HG03159 (cell line): ENCODE data around the gene OR52E5.

ENCODE experiments used
- ATAC-seq: cut with Tn5 transposase; IDR thresholded peaks from one replicate; pipeline ENCODE4 v1.9.1; 2021; ENCODE audit warnings: mild to moderate bottlenecking, moderate library complexity; ENCODE audit not compliant: unreplicated experiment

The OR52E5 gene

GRCh38 chr11:5892908-5893307 is at the start of gene OR52E5:
Gene OR52E5 (plus strand): TSS chr11:5893208. CDS start chr11:5900777, 7,569 bp downstream.
- no peak for ATAC-seq

GRCh38 chr11:5846701-5847100 is 46.3 kb upstream of the OR52E5 start:
- ATAC-seq, result no peak

- ATAC-seq, result no peak
Observed at GRCh38 chr11:5847711-5848110, 45.3 kb upstream of the OR52E5 start.

GRCh38 chr11:5851002-5851401 is 42.0 kb upstream of the OR52E5 start:
- no peak for ATAC-seq

- ATAC-seq, result no peak
Observed at GRCh38 chr11:5857590-5857989, 35.4 kb upstream of the OR52E5 start, which contains the start of gene OR52E8. Gene OR52E8 (minus strand): TSS chr11:5857690. CDS start chr11:5857690, 0 bp downstream.

- ATAC-seq, result no peak
Observed at GRCh38 chr11:5865826-5866225, 27.2 kb upstream of the OR52E5 start.

- no peak for ATAC-seq
Observed at GRCh38 chr11:5878564-5878963, 14.4 kb upstream of the OR52E5 start.

- no peak for ATAC-seq
Observed at GRCh38 chr11:5880329-5880728, 12.7 kb upstream of the OR52E5 start, which contains the start of gene OR52E4. Gene OR52E4 (plus strand): TSS chr11:5880629. CDS start chr11:5884293, 3,664 bp downstream.

- ATAC-seq, result no peak
Observed at GRCh38 chr11:5881756-5882155, 11.3 kb upstream of the OR52E5 start.

GRCh38 chr11:5887172-5887571 is 5.8 kb upstream of the OR52E5 start:
- ATAC-seq, result no peak

GRCh38 chr11:5887661-5888060 is 5.3 kb upstream of the OR52E5 start:
- ATAC-seq, result no peak

- no peak for ATAC-seq
Observed at GRCh38 chr11:5891216-5891800, 1.7 kb upstream of the OR52E5 start.

GRCh38 chr11:5899534-5899933 is 6.5 kb downstream of the OR52E5 start:
- ATAC-seq, result no peak

- ATAC-seq, result no peak
Observed at GRCh38 chr11:5910540-5910939, 17.5 kb downstream of the OR52E5 start.

- peak; percentile 87 for ATAC-seq
Observed at GRCh38 chr11:5922749-5923426, 29.9 kb downstream of the OR52E5 start.

GRCh38 chr11:5923427-5923776 is 30.4 kb downstream of the OR52E5 start:
- peak; percentile 35 for ATAC-seq

- ATAC-seq, result no peak
Observed at GRCh38 chr11:5923794-5924193, 30.8 kb downstream of the OR52E5 start.

- ATAC-seq, result no peak
Observed at GRCh38 chr11:5928271-5928670, 35.3 kb downstream of the OR52E5 start.

- ATAC-seq, result no peak
Observed at GRCh38 chr11:5928811-5929210, 35.8 kb downstream of the OR52E5 start.

GRCh38 chr11:5929571-5930368 is 36.8 kb downstream of the OR52E5 start:
- ATAC-seq, result no peak

GRCh38 chr11:5930614-5931013 is 37.6 kb downstream of the OR52E5 start:
- no peak for ATAC-seq

- no peak for ATAC-seq
Observed at GRCh38 chr11:5931061-5931460, 38.1 kb downstream of the OR52E5 start.
